Inferior parietal cortex (tissue), 1 donor: ENCODE measurements around the gene ZNF670.
"Not testable (repeated sequence)": the region's sequence is repeated elsewhere in the genome, so short reads cannot be mapped to it uniquely, and the experiment has no call there.

Experiments
- DNase-seq: peaks from one replicate; pipeline ENCODE4 v3.0.0-alpha.2; 2016; ENCODE audit errors: extremely low spot score

The ZNF670 gene

DNA sequence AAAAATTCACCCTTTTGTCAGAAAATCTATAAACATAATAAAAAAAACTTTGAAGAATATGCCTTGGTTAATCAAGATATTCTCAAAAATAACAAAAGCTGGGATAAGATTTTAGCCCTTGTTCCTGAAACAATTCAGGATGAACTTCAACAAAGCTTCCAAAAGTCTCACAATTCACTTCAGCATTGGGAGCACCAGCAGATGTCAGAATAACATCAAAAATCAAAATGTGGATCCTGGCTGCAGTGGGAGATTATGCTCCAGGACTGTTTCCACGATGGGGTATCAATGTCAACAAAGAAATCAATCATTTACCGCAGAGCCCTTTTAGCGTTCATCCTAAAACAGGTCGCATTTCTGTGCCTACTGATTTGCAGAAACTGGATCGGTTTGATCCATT is 35.2 kb downstream of the ZNF670 start:
- DNase-seq = peak; percentile 12

GRCh38 chr1:247037511-247038320 is 40.9 kb downstream of the ZNF670 start:
- no peak for DNase-seq

- DNase-seq = not testable (repeated sequence)
Observed at GRCh38 chr1:247032306-247032705, 46.3 kb downstream of the ZNF670 start.
